GM18499 (cell line): Measurements from ENCODE around the gene SYNDIG1.

Experiments
- ATAC-seq: cut with Tn5 transposase; IDR thresholded peaks from one replicate; pipeline ENCODE4 v1.9.1; 2021; ENCODE audit warnings: moderate number of reproducible peaks; ENCODE audit not compliant: insufficient read depth, unreplicated experiment

SYNDIG1 gene

DNA sequence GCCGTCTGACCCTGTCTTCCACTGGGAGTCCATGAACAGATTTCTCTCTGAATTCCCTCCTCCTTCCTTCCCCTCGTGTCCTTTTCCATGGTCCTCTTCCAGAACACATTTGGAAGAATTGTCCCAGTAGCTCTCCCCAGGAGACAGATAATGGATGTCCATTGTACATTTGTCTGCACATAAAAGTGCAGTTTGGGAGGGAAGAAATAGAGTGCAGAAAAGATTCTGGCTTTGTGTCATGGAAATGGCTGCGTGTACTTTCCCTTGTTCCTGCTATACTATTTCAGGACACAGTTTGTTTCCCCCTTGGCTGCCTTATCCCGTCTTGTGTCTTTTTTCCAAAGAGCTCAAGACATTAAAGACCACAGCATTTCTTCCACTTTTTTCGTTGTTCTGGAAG, 127.6 kb downstream of the SYNDIG1 start:
- no peak for ATAC-seq

GRCh38 chr20:24598346-24598745, 128.9 kb downstream of the SYNDIG1 start:
- no peak for ATAC-seq

DNA sequence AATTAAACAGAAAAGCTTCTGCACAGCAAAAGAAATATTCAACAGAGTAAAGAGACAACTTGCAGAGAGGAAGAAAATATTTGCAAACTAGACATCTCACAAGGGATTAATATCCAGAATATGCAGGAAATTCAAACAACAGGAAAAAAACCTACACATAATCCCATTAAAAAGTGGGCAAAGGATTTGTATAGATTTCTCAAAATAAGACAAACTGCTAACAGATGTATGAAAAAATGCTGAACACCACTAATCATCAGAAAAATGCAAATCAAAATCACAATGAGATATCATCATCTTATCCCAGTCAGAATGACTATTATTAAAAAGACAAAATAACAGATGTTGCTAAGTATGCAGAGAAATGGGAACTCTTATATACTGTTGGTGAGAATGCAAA, 129.6 kb downstream of the SYNDIG1 start:
- no peak for ATAC-seq

GRCh38 chr20:24600012-24600411, 130.6 kb downstream of the SYNDIG1 start:
- ATAC-seq, result no peak

DNA sequence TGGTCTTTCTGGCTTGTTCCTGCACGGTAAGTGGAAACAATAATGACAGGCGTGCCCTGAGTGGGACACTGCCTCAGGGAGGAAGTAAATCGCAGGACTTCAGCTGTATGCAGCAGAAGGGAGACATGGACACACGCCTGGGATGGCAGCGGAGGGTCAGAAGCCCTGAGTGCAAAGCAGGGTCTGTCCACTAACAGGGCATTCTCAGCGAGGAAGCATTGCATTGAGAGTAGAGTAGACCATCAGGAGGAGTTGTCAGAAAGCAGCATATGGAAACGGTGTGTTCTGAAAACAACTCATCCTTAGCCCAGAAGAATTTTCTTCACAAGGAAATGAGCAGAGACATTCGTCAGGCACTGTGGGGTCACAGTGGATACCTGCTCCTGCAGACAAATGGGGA, 134.0 kb downstream of the SYNDIG1 start:
- ATAC-seq, result no peak

DNA sequence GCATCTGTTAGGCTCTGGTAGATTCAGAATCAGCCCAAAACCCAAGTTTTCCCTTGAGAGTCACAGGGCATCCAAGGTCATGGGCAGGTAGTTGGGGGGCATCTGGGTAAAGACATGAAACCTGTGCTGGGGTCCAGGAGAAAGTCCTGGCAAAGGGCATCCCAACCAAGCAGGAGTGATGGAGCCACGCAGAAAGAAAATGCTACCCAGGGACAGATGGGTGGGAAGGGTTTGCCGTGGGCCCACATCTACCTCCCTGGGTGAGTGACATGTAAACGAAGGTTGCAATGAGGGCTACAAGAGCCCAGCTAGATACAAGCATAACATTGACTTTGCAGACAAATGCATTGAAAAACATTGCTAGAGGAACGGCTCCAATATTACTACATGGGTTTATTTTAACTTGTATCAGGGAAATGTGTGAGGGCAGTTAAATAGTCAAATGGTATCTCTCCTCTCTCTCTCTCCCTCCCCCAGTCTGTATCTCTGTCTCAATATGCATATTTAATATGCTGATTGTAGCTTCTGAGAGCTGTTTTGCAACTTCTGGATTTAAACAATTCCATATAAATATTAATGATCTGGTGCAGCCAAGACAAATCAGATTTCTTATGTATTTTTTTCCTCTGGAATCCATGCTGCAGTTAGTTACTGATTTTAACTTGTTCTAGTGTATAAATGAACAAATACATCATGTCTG, 135.7 kb downstream of the SYNDIG1 start:
- no peak for ATAC-seq

GRCh38 chr20:24605937-24606455, 136.6 kb downstream of the SYNDIG1 start:
- ATAC-seq, result no peak

DNA sequence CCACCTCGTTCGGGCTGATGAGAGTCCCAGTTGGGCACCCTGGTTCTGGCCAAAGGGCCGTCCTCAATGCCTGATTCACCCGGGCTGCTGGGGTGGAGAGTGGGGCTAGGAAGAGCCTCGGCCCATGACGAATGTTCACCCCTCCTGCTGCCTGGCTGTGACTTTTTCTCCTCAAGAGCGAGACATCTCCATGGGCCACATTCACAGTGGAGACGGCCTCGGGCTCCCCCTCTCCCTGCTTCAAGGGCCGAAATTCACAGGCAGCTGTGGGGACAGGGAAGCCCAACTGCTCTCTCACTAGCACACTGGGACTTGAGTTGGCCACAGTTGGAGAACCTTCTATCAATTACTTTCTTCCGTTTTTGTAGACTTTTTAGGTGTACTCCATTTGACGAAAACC, 138.0 kb downstream of the SYNDIG1 start:
- ATAC-seq, result no peak

DNA sequence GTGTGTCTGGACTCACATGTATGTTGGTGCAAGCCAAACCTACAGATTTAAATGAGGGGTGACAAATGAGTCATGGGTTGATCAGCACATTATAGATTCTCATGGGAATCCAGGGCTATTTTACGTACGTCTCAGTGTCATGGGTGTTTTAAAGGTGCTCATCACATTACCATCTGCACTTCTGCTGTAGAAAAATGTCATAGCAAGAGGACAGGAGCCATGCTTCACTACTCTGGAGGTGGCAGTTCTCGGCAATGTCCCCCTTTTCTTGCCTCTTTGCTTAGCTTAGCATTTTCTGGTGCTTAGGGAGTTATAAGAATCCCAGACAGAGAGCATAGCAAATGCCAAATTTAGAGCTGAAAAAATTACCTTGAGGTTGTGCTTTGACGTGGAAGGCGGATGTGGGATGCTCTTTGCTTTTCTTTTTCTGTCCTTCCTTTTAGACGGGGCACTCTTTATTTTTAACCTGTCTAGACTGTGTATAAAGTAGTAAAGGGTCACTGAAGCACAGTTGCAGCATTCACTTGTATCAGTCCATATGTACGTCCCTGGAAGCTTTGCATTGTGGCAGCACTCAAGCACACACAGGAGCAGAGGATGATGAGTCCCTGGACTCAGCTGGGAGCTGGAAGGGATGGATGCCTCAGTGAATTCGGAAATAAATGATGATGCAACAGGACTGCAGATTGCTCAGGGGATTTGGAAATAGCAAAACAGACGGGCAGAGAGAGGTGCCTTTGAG, 139.7 kb downstream of the SYNDIG1 start:
- peak; percentile 65 for ATAC-seq

DNA sequence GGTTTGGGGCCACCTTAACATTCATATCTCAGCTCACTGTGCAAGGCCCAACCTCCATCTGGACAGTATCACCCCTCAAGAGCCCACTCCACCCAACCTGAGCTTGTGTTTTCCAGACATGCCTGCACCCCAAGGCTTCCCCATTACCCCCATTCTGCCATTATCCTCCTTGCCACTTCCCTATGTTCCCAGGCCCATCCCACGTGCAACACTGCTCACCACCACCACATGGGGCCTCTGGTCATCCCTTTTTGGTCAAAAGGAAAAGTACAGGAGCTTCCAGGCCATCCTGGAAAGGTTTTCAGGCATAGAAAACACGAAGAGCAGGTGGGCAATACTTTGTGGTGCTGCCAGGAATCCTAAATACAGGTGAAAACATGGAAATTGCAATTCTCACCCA, 140.3 kb downstream of the SYNDIG1 start:
- ATAC-seq, result no peak

- ATAC-seq, result no peak
These were observed 141.1 kb downstream of the SYNDIG1 start for GRCh38 chr20:24610341-24611115.

DNA sequence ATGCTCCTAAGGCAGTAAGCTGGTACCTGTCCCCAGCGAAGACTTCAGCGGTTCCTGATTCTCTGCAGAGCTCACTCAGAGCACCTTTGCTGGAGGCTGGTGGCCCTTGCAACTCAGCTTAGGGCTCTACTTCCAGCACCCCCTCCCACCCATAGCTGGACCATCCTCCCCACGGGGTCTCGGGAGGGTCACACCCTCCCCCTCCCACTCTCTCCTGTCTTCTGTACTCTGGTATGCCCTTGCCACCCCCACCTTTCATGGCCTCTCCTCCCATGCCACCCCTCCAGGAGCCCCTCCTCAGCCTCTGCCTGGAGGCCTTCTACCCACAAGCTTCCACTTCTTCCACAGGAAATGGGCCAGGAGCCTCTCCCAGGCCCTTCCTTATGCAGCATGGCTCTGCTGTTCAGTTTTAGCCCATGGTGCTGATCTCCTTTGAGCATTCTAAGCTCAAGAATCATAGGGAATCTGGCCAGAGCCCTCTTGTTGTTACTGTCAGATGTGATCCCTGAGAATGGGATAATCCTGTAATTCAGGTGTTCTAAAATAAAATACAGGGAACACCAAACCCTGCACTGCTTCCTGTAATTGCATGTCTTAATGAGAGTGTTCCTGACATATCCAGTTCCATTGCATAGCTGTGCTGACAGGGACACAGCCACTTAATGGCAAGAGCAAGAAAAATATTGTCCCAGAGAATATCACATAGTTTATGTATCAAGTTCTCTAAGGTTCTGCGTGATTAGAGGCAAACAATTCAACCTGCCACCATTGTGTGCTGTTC, 142.1 kb downstream of the SYNDIG1 start:
- no peak for ATAC-seq

- ATAC-seq, result no peak
These were observed 143.7 kb downstream of the SYNDIG1 start for GRCh38 chr20:24612799-24613775.

- no peak for ATAC-seq
These were observed 144.9 kb downstream of the SYNDIG1 start for GRCh38 chr20:24614341-24614740.

- no peak for ATAC-seq
These were observed 145.9 kb downstream of the SYNDIG1 start for GRCh38 chr20:24615353-24615752.

GRCh38 chr20:24616258-24617079, 147.0 kb downstream of the SYNDIG1 start:
- no peak for ATAC-seq

- ATAC-seq, result no peak
These were observed 147.6 kb downstream of the SYNDIG1 start for GRCh38 chr20:24617080-24617432.

DNA sequence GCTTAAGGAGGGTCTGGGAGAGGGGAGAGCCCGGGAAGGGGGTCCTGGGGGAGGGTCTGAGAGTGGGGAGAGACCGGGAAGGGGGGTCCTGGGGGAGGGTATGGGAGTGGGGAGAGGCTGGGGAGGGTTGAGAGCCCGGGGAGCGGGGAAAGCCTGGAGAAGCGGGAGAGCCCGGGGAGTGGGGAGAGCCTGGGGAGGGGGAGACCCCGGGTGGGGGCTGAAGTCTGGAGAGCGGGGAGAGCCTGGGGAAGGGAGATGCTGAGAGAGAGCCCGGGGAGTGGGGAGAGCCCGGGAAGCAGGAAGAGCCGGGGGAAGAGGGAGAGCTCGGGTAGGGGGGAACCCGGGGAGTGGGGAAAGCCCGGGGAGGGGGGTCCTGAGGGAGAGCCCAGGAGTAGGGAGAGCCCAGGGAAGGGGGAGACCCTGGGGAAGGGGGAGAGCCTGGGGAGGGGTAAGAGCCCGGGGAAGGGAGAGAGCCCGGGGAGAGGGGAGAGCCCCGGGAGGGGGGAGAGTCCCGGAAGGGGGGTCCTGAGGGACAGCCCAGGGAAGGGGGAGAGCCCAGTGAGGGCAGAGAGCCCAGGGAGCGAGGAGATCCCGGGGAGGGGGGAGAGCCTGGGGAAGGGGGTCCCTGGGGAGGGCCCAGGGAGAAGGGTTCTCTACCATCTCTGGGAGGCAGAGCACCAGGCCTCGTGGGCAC, 148.5 kb downstream of the SYNDIG1 start:
- no peak for ATAC-seq
